SW 1271 (cell line): ENCODE measurements around the gene GPATCH11.

Experiments
- DNase-seq, 2 experiments: peaks; one replicate each; lab custom pipeline; 2025; lab: John Stamatoyannopoulos, UW

GPATCH11 gene

DNA sequence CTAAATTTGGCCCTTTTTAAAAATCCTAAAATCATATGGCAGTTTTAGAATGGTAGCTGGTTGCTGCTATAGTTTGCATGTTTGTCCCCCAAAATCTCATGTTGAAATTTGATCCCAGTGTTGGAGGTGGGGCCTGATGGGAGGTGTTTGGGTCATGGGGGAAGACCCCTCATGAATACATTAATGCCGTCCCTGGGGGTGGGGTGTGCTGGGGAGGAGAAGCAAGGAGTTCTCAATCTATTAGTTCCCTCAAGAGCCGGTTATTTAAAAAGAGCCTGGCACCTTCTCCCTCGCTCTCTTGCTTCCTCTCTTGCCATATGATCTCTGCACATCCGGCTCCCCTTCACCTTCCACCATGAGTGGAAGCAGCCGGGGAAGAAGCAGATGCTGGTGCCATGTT is 20.8 kb downstream of the GPATCH11 start:
- no peak for DNase-seq

DNA sequence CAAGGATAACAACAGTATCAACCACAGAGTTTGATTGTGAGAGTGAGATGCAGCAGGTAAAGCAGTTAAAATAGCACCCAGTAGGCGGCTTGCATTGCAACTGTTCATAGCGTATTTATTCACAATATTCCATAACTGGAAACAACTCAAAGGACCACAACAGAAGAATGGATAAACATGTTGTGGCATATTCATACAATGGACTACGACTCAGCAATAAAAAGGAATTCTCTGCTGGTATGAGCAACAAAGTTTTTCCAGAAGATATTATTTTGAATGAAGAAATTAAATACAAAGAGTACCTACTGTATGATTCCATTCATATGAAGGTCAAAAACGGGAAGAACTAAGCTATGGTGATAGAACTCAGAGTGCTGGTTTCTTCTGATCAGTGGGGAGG is 25.2 kb downstream of the GPATCH11 start:
- no peak for DNase-seq

DNA sequence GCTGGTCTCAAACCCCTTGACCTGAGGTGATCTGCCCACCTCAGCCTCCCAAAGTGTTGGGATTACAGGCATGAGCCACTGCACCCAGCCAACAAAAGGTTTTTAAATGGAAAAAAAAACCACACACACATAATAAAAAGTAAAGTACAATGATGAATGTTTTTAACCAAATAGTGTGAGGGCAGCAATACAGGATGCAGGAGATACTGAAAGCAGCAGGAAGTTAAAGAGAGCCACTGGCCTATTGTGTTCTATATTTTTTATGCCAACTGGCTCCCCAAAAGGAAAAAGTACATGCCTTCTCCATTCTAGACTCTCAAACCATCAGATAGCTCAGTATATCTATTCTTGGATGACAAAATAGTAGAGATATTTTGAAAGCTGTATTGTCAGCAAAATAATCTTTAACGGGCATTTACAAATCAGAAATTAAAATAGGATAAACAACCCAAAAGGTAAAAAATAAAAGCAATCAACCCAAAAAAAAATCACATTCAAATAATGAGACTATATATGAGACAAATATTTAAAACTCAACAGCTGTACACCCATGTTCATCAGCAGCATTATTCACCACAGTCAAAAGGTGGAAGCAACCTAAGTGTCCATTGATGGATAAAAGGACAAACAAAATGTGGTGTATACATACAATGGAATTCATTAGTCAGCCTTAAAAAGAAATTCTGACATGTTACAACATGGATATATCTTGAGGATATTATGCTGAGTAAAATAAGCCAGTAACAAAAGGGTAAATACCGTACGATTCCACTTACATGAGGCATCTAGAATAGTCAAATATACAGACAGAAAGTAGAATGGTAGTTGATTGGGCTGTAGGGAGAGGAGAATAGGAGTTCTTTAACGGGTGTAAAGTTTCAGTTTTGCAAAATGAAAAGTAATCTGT is 26.2 kb downstream of the GPATCH11 start:
- no peak for DNase-seq

DNA sequence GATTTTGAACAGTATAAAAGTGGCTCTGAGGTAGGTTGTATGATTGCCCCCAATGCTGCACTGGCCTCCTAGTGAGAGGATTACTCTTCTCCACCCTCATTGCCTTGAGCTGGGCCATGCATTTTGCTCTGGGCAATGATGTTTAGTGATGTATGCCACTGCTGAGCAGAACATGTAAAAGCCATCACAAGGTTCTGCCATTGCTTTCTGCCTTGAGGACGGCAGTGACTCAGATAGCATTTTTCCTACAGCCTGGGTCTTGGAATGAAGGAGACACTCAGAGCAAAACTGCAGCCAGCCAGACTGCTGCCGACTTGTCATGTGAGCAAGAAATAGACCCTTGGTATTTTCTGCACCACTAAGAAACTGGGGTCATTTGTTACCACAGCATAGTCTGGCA is 27.6 kb downstream of the GPATCH11 start:
- no peak for DNase-seq

DNA sequence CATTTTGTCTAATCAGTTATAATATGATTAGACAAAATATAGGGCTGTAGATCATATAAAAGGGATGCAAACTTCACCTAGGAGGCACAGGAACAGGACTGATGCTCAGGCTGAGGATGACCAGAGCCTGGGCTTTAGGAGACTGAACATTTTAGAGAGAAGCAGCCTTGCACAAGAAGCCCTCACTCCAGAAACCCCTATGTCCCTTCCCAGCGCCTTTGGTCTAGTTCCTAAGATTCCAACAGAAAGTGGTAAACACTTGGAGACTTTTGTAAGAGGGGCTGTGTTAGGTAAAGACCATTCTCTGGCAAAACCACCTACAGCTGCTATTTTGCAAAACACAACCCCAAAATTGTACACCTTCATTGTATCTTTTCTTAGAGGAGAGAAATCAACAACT is 33.2 kb downstream of the GPATCH11 start:
- DNase-seq = no peak

DNA sequence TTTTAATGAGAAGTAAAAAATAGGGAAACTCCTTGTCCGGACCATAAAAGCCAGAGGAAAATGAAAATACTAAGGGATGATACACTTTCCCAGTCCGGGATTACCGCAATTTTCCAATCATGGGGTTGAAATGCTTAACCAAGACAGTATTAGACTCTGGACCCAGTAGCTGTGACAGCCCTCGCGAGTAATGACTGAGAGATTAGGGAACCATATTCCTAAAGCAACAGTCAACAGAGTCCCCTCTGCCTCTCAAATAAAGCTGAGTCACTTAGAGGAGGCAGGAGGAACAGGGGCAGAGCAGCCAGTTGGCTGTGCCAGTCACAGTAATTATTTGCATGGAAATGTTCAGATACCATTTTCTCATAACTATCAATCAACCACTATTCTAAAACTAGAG is 34.8 kb downstream of the GPATCH11 start:
- DNase-seq = no peak

DNA sequence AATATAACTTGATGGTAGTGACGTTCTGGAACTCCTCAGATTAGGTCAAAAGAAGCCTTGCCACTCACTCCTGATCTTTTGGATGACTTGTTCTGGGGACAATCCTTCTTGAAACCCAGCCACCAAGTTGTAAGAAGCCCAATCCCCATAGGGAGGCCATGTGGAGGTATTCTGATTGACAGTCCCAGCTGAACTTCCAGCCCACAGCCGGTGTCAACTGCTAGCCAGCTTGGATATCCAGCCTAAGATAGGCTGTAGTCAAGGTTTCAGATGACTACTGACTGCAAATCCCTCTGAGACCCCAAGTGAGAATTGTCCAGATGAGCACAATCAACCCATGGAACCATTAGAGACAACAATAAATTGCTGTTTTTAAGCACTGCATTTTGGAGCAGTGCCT is 41.1 kb downstream of the GPATCH11 start:
- DNase-seq = no peak

DNA sequence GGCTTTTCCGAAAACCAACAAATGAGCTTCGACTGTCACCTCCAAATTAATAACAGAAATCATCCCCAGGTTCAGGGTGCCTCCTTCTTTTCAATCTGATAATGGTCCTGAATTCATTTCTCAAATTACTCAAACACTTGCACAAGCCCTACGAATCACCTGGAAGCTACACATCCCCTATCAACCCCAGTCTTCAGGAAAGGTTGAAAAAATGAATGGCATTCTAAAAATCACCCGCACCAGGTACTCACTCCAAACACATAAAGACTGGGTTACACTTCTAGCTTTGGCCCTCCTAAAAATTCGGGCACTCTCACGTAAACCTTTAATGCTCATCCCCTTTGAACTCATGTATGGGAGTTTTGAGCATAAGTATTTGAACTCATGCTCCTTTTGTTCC is 48.6 kb downstream of the GPATCH11 start:
- no peak for DNase-seq

DNA sequence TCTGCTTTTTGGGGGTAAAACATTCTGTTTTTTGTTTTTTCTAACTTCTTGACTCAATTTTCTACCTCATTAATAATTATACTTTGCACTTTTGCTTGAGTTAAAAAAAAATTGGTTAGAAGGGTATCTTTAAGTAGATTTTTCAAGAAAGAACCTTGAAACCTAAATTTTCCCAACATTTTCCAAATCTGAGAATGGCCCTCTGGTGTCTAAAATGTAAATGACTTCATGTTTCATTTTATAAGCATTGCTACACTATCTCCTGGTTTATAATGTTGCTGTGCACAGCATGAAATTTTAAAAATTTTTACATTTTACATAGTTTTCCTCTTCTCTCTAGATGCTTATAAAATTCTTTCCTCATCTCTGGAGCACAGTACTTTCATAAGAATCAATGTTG is 58.2 kb downstream of the GPATCH11 start:
- DNase-seq = no peak

DNA sequence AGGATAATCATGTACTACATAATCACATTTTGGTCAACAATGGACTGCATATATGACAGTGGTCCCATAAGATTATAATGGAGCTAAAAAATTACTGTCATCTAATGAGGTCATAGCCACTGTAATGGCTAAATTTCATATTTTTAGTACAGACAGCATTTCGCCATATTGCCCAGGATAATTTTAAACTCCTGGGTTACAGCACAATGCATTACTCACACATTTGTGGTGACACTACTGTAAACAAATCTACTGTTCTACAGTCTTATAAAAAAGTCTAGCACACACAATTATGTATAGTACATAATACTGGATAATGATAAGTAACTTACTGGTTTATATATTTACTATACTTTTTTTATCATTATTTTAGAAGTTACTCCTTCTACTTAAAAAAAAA is 59.7 kb downstream of the GPATCH11 start:
- no peak for DNase-seq

DNA sequence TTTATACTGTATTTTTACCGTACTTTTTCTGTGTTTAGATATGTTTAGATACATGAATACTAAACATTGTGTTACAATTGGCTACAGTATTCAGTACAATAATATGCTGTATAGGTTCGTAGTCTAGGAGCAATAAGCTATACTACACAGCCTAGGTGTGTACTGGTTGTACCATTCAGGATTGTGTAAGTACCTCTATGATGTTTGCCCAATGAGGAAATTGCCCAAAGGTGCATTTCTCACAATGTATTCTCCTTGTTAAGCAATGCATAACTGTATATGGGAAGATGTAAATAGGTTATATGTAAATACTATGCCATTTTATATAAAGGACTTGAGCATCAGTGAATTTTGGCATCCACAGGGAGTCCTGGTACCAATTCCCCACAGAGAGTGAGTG is 61.7 kb downstream of the GPATCH11 start:
- no peak for DNase-seq

DNA sequence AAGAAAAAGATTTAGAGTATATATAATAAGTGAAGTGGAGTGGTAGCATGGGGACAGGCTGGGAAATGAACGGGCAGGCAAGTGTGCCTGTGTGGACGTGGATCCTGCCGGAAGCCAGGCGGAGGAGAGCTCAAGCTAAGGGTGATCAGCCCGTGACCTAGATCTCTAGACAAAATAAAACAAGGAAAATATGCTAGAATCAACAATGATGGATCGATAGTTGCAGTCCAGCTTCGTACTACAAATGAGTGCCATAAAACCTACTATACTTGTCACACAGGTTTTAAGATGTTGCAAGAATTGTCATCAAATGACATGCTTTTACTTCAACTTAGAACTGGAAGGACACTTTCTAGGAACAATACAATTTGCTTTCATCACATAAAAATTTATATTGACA is 64.0 kb downstream of the GPATCH11 start:
- DNase-seq = no peak
